HG02885 (cell line): Measurements from ENCODE around the gene AASS.

Experiments used
- ATAC-seq: cut with Tn5 transposase; IDR thresholded peaks from one replicate; pipeline ENCODE4 v1.9.1; 2021; ENCODE audit warnings: mild to moderate bottlenecking; ENCODE audit not compliant: unreplicated experiment, poor library complexity

AASS gene

GRCh38 chr7:122132341-122132740, 11.7 kb downstream of the AASS start:
- ATAC-seq: no peak

GRCh38 chr7:122123746-122124145, 20.3 kb downstream of the AASS start:
- no peak for ATAC-seq

- ATAC-seq: no peak
Measured at GRCh38 chr7:122118757-122119156, 25.3 kb downstream of the AASS start.

GRCh38 chr7:122103064-122103463, 41.0 kb downstream of the AASS start:
- no peak for ATAC-seq

- ATAC-seq: no peak
Measured at GRCh38 chr7:122100021-122100420, 44.0 kb downstream of the AASS start.

- ATAC-seq: no peak
Measured at GRCh38 chr7:122095642-122096041, 48.4 kb downstream of the AASS start.

- ATAC-seq: no peak
Measured at GRCh38 chr7:122094549-122094948, 49.5 kb downstream of the AASS start.

GRCh38 chr7:122092964-122093797, 50.9 kb downstream of the AASS start:
- peak; percentile 98 for ATAC-seq

- ATAC-seq: no peak
Measured at GRCh38 chr7:122082670-122083069, 61.4 kb downstream of the AASS start.

GRCh38 chr7:122082160-122082559, 61.9 kb downstream of the AASS start:
- no peak for ATAC-seq

- ATAC-seq: no peak
Measured at GRCh38 chr7:122073635-122074034, 70.4 kb downstream of the AASS start.

GRCh38 chr7:122072924-122073599, 71.0 kb downstream of the AASS start:
- ATAC-seq: no peak

- ATAC-seq: no peak
Measured at GRCh38 chr7:122072272-122072671, 71.8 kb downstream of the AASS start.

- no peak for ATAC-seq
Measured at GRCh38 chr7:122070834-122071233, 73.2 kb downstream of the AASS start.

GRCh38 chr7:122070062-122070461, 74.0 kb downstream of the AASS start:
- ATAC-seq: peak; percentile 42

GRCh38 chr7:122068999-122069398, 75.0 kb downstream of the AASS start:
- no peak for ATAC-seq

GRCh38 chr7:122068046-122068445, 76.0 kb downstream of the AASS start:
- ATAC-seq: no peak

GRCh38 chr7:122067077-122067476, 77.0 kb downstream of the AASS start:
- ATAC-seq: no peak

GRCh38 chr7:122064971-122065370, 79.1 kb downstream of the AASS start:
- no peak for ATAC-seq

- no peak for ATAC-seq
Measured at GRCh38 chr7:122063146-122063545, 80.9 kb downstream of the AASS start.

- ATAC-seq: no peak
Measured at GRCh38 chr7:122059542-122059941, 84.5 kb downstream of the AASS start.

- no peak for ATAC-seq
Measured at GRCh38 chr7:122056977-122057376, 87.1 kb downstream of the AASS start.
